HL-60 (cell line): ENCODE measurements around the gene ASIC5.

ENCODE experiments used
- CTCF ChIP-seq: IDR thresholded peaks from one replicate; pipeline ENCODE4 v1.5.1; 2011; ENCODE audit warnings: low read length, control low read depth, inconsistent platforms; ENCODE audit not compliant: insufficient read depth
- REST ChIP-seq: IDR thresholded peaks from 2 replicates; pipeline ENCODE4 v1.6.1; 2012; ENCODE audit warnings: low read depth; ENCODE audit not compliant: insufficient replicate concordance
- SPI1 ChIP-seq: IDR thresholded peaks from 2 replicates; pipeline ENCODE4 v1.6.1; 2012; ENCODE audit warnings: low read depth, mild to moderate bottlenecking, borderline replicate concordance

- TF ChIP-seq CTCF (no peak), SPI1 (no peak), REST (no peak)
Measured at GRCh38 chr4:155785828-155786227, 80.2 kb downstream of the ASIC5 start.
